Measurements from ENCODE around the gene ICE2.

Gene ICE2

DNA sequence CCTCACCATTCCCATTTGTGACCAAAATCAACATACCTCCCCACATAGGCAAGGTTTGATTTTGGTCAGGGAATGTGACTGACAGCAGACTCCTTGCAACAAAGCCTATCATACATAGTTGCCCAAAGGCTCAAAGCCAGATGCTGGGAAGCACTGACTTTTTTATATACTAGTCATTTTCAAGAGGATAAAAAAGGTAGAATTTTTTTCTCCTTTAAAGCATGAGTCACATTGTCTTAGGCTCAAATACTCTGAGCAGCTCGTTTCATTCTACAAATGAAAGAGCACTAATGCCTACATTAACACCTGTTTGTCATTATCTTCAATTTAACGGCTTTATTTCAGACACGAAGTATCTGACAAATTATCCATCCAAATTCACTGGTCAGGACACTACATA is 36.2 kb downstream of the ICE2 start:
- Histone ChIP-seq H3K36me3 (peaks cover 9% of the 10 kb centered on the region), H3K9me3 (ENCODE audit: severe bottlenecking) (no peaks in the 10 kb centered on the region), H3K27me3 (ENCODE audit: insufficient read depth, low read depth, severe bottlenecking) (no peaks in the 10 kb centered on the region), H3K4me3 (ENCODE audit: low read depth, low read length) (no peak overlapping the region), H3K27ac (no peak overlapping the region)
- TF ChIP-seq, protein P1, sequence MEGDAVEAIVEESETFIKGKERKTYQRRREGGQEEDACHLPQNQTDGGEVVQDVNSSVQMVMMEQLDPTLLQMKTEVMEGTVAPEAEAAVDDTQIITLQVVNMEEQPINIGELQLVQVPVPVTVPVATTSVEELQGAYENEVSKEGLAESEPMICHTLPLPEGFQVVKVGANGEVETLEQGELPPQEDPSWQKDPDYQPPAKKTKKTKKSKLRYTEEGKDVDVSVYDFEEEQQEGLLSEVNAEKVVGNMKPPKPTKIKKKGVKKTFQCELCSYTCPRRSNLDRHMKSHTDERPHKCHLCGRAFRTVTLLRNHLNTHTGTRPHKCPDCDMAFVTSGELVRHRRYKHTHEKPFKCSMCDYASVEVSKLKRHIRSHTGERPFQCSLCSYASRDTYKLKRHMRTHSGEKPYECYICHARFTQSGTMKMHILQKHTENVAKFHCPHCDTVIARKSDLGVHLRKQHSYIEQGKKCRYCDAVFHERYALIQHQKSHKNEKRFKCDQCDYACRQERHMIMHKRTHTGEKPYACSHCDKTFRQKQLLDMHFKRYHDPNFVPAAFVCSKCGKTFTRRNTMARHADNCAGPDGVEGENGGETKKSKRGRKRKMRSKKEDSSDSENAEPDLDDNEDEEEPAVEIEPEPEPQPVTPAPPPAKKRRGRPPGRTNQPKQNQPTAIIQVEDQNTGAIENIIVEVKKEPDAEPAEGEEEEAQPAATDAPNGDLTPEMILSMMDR (IDR thresholded peaks at IDR 0.05; ENCODE audit: low read depth, low read length) = no peak
- no peak for DNase-seq

DNA sequence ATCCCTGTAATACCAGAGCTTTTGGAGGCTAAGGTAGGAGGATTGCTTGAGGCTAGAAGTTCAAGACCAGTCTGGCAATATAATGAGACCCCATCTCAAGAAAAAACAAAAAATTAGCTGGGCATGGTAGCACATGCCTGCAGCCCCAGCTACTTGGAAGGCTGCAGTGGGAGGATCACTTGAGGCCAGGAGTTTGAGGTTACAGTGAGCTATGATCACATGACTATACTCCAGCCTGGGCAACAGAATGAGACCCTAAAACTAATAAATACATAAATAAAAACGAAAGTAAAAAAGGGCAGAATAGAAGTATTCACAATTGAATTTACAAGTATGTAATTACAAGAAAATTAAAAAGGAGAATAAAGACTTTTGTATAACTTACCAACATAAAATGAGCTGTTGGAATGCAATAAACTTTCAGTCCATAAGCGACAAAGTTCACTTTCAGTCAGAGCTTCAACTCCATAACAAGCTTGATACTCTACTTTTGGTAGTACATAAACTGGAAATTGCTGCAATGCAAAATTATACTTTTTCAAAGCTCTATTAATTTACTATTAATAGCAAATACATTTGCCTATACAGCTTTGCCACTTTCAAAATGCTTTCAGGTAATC is 36.8 kb downstream of the ICE2 start:
- H3K27me3 ChIP-seq (ENCODE audit: insufficient read depth, low read depth, severe bottlenecking) = no peaks in the 10 kb centered on the region
- H3K4me3 ChIP-seq (ENCODE audit: low read depth, low read length) = no peak overlapping the region
- peaks cover 9% of the 10 kb centered on the region for H3K36me3 ChIP-seq
- H3K9me3 ChIP-seq (ENCODE audit: severe bottlenecking) = no peaks in the 10 kb centered on the region
- no peak overlapping the region for H3K27ac ChIP-seq
- no peak for DNase-seq
- TF ChIP-seq, protein P1 (IDR thresholded peaks at IDR 0.05; ENCODE audit: low read depth, low read length) = no peak

- H3K9me3 ChIP-seq (ENCODE audit: severe bottlenecking) = no peaks in the 10 kb centered on the region
- TF ChIP-seq, protein P1 (IDR thresholded peaks at IDR 0.05; ENCODE audit: low read depth, low read length) = no peak
These were observed 37.6 kb downstream of the ICE2 start for GRCh38 chr15:60441331-60441730.

GRCh38 chr15:60438646-60439045 is 40.3 kb downstream of the ICE2 start:
- H3K27ac ChIP-seq = no peak overlapping the region
- H3K4me3 ChIP-seq (ENCODE audit: low read depth, low read length) = no peak overlapping the region
- DNase-seq = no peak
- H3K9me3 ChIP-seq (ENCODE audit: severe bottlenecking) = no peaks in the 10 kb centered on the region
- TF ChIP-seq, protein P1 (IDR thresholded peaks at IDR 0.05; ENCODE audit: low read depth, low read length) = no peak
- H3K36me3 ChIP-seq = peaks cover 9% of the 10 kb centered on the region
- H3K27me3 ChIP-seq (ENCODE audit: insufficient read depth, low read depth, severe bottlenecking) = no peaks in the 10 kb centered on the region

More at GRCh38 chr15:60441331-60441730, 37.6 kb downstream of the ICE2 start:
- no peak for DNase-seq
- Histone ChIP-seq H3K27ac (no peak overlapping the region), H3K4me3 (ENCODE audit: low read depth, low read length) (no peak overlapping the region), H3K27me3 (ENCODE audit: insufficient read depth, low read depth, severe bottlenecking) (no peaks in the 10 kb centered on the region), H3K36me3 (peaks cover 9% of the 10 kb centered on the region)

DNA sequence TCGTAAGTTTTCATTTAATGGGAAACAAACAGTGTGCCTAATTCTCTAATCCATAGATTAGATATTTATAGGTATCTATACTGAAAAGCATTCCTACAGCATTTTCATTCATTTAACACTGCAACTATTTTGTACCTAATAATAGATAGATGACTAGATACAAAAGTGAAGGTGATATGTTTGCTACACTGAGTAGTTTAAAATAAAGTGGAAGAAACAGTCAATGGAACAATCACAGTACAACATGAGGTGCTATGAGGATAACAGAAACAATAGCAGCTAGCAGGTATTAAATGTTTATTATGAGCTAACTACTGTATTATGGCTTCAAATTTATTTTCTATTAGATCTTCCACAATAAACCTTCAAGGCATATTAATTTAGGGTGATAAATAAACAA is 50.0 kb downstream of the ICE2 start:
- TF ChIP-seq, protein P1 (IDR thresholded peaks at IDR 0.05; ENCODE audit: low read depth, low read length) = no peak
- no peaks in the 10 kb centered on the region for H3K27me3 ChIP-seq (ENCODE audit: insufficient read depth, low read depth, severe bottlenecking)
- no peaks in the 10 kb centered on the region for H3K9me3 ChIP-seq (ENCODE audit: severe bottlenecking)
- H3K36me3 ChIP-seq = peaks cover 5% of the 10 kb centered on the region; the same call in 1 of the 2 replicates
- DNase-seq = no peak
- H3K4me3 ChIP-seq (ENCODE audit: low read depth, low read length) = no peak overlapping the region
- no peak overlapping the region for H3K27ac ChIP-seq
